SHP77 treated with DMSO at 0.1 percent for 48 hours (cell line): ENCODE results near the gene PFKM.
"Not testable (repeated sequence)": the region's sequence is repeated elsewhere in the genome, so short reads cannot be mapped to it uniquely, and the experiment has no call there.

ENCODE experiments used
- DNase-seq: peaks from one replicate; lab custom pipeline; 2025; lab: John Stamatoyannopoulos, UW

The PFKM gene

DNA sequence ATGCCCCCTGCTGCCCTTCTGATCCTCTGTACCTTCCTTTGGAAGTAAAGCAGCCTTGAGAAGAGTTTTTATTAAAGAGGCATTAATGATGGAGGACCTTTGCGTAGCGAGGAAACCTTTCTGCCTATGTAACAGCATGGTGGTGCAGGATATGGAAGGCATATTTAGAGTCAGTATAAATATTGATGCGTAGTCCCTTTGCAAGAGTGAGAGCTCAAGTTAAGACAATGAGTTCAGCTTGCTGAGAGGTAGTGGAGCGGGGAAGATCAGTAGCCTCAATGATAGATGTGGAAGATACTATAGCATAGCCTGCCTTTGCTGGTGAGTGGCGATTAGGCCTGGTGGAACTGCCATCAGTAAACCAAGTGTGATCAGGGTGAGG lies 7.9 kb upstream of the PFKM start:
- DNase-seq: not testable (repeated sequence)

DNA sequence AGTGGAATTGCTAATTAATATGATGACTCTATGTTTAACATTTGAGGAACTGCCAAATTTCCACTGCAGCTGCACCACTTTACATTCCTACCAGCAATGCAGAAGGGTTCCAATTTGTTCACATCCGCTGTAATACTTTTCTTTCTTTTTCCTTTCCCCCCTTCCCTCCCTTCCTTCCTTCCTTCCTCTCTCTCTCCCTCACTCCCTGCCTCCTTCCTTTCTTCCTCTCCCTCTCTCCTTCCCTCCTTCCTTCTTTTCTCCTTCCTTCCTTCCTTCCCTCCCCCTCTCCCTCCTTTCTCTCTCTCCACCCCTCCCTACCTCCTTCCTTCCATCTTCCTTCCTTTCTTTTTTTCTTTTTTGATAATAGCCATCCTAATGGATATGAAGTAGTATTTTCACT lies 3.2 kb upstream of the PFKM start:
- no peak for DNase-seq

DNA sequence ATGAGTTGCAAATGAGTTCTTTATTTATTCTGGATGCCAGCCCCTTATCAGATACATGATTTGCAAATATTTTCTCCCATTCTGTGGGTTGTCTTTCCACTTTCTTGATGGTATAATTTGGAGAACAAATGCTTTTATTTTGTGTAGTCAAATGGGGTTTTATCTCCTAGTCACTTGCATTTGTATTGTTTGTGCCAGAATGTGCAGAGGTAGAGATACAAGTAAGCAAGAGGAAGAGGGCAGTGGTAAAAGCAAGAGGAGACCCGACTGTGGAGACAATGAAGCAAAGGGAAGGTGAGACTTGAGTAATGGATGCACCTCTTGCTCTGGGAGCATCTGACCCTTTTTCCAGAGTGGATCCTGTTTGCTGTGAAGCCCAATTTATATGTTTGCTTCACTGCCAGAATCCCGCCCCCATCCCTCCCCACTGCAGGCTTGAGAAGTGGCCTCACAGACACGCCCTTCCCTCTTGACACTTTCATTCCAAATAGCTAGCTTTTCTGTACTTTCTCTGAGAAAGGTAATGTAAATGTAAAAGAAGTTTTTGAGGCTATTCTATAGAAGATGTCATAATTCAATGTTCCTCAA lies 786 bp upstream of the PFKM start:
- DNase-seq: peak; percentile 30

DNA sequence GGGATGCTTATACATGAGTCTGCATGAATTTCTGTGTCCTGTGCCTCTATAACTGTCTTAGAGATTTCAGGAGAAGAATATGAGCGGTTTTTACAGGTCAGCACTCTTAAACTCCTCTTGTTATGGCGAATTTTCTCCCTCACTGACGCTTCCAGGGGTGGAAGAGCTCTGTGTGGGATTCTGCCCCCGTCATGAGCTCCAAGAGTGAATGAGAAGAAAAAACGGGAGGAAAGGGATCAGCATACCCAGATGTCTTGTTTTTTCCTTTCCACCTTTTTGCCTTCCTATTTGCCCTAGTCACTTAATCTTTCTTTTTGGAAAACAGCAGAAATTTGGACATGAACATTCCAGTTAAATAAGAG lies 651 bp downstream of the PFKM start:
- no peak for DNase-seq

DNA sequence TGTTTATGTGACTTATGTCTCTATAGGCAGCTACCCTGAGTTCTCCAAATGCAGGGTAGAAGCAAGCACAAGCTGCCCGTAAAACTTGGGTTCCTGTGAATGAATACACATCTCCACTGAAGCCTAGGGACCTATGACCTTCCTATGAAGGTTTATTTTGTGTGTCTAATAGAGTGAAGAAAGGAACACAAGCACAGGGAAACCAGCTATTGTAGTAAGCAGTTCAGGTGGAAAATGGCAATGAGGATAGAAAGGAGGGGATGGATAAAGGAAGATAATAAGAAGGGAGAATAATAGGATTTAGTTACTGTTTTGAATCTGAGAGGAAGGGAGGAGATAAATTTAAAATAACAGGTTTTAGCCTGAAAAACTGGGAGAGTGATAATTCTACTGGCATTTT lies 2.4 kb downstream of the PFKM start:
- no peak for DNase-seq

DNA sequence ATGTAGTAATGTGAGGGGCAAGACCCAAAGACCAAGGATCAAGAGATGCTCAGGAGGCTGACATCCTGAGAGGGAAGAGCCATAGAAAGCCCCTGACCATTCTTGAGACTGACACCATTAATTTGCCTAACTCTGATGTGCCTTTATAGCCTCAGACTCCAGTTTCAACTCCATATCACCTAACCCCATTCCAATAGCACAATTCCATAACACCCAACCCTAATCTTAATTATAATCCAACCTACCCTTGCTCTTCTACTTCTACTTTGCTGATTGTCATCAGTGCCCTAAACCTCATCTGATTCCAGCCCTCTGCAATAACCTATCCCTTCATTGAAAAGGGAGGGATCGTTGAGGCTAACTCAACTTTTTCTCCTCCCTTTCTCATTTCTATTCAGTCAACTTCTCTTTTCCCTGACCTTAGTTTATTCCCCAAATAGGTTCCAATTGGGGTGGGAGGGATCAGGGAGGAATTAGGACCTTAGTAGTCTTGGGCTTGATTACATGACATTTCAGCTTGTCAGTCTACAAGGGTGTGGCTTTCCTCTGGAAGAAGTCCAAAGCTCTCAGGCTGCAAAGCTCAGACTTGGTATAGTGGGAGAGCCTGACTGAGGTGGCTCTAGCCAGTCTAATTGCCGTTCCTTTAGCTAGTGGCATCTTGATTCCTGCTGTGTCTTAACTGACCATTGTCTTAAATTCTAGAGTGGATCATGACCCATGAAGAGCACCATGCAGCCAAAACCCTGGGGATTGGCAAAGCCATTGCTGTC lies 3.1 kb downstream of the PFKM start:
- no peak for DNase-seq

DNA sequence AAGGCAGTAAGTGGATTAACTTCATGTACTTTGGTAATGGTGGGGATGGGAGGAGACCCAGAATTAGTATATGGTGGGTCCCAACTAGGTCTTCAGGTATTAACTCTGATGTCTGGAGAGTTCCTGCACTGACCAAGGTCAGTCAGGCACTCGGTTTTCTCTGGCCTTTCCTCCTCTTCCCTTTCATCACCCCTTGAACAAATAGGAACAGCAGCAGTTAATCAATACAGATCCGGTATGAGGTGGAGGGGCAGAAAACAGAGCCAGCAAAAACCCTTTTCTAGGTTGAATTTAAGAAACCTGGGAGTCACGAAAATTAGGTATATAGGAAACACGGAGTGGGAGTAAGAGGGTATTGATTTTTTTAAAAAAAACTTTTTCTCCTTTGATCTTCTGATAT lies 4.0 kb downstream of the PFKM start:
- no peak for DNase-seq

DNA sequence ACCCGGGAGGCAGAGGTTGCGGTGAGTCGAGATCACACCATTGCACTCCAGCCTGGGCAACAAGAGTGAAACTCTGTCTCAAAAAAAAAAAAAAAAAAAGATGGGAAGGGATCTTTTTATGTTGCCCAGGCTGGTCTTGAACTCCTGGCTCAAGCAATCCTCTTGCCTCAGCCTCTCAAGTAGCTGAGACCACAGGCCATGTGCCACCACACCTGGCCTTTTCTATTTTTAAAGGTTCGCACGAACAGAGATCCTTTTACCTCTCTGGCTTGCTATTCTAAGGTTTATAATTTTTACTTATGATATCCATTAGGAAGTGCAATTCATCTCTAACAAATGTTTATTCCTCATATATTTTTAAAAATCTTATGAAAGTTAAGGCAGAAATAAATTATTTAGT lies 6.4 kb downstream of the PFKM start:
- not testable (repeated sequence) for DNase-seq

DNA sequence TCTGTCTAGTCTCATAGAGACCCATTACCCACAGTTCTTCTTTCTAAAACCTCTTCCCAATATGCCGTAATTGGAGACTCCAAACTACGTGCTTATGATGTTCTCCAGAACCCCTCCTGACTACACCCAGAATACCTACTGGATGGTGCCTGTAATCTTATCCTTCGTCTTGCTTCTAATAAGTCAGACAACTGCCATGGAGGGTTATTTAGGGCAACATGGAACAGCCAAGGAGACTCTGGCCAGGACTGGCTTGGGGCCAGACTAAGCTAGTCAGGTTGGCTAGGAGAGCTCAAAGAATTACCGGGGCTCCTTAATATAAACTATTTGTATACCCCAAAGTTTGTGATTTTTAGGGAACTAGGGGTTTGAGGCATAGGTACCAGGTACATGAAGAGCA lies 6.8 kb downstream of the PFKM start:
- DNase-seq: no peak

DNA sequence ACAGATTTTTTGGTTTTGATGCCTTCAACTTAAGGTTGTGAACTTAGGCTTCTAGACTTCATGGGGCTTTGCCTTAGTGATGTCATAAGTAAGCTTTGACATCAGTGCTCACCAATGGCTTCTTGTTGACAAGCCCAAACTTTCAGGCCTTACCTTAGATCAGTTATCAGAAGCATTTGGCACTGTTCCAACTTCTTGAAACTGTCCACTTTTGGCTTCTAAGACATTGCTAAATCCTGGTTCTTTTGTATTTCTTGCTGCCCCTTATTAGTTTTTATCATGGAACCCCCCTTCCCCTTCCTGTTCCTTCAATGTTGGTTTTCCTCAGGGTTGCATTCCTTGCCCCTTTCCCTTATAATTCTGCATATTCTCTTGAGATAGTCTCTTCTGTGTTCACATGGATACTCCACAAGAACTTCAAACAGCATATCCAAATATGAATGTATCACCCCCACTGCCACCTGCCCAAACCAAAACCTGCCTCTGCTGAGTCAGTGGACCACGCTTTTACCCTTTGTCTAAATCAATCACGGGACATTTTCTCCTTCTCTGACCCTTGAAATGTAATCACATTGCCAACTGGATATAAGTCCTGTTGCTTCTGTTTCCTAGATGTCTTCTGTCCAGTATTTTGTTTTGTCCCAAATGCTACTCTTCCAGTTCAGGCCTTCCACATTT lies 7.9 kb downstream of the PFKM start:
- no peak for DNase-seq

DNA sequence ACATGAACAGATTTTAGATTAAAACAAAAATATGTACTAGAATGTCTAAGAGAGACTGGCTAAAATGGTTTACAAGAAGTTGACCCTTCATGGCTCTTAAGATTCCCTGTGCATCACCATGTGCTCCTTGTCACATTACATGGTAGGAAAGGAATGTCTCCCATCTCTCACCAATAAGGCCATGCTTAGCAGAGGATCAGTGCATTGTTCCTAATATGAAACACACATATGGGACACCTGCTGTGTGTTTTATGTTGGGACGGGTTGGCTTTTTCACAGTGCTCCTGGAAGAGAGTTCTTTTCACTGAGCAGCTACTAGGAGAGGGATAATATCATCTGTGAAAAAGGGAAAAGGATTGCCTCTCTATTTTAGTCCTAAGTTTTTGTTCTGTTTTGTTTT lies 9.6 kb downstream of the PFKM start:
- no peak for DNase-seq

DNA sequence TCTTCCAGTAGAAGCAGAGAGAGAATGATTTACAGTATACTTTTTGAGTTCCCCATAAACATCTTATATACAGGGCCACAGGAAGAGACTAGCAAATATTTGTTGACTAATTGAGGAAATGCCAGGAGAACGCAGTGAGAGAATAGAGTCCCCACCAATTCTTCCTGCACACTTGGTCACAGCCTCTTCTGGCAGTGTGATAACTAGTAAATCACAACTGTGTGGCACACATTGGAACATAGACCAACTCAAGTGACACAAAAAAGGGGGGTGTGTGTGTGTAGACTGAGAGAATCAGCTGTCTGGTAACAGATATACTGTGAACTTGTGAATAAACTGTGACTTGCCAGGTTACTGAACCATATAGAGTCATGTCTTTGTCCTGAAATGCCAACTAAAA lies 10.2 kb downstream of the PFKM start:
- DNase-seq: no peak

DNA sequence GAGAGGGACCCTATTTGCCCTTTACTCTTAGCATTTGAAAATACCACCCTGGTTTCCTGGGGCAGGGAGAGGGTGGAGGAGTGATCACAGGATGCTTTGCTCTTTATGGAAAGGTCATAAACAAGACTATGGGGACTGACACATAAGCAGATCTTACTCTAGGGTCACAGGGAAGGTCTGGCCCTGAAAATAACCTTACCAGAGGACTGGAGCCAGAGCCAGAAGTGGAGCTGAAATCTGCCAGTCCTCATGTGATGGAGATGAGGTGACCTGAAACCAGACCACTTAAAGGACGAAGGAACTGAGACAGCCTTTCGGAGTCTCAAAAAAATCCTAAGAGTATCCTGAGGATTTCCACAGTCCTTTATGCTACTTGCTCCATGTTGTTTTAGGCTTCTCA lies 12.4 kb downstream of the PFKM start:
- no peak for DNase-seq

DNA sequence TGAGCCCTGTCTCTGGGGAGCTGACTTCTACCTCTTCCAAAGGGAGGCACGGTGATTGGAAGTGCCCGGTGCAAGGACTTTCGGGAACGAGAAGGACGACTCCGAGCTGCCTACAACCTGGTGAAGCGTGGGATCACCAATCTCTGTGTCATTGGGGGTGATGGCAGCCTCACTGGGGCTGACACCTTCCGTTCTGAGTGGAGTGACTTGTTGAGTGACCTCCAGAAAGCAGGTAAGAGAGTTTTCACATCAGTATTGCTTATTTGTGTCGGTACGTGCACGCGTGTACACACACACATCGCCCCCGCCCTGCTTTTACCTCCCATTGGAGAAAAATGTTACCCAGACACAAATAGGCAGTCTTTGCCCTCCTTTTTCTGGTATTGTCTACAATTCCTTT lies 13.7 kb downstream of the PFKM start:
- no peak for DNase-seq

DNA sequence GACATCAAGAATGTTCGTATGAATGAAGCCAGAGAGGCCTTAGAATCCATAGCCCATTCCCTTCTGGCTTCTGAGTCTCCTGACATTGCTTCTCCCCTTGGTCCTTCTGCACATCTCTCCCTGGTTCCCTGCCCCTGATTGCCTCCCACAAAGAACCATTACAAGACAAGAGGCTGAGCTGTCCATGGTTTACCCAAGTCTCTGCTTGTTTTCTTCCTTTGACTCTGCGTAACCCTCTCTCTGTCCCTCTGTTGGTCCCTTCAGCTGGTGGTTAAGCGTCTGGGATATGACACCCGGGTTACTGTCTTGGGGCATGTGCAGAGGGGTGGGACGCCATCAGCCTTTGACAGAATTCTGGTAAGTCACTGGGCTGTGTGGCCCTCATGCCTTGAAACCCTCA lies 15.9 kb downstream of the PFKM start:
- DNase-seq: no peak

DNA sequence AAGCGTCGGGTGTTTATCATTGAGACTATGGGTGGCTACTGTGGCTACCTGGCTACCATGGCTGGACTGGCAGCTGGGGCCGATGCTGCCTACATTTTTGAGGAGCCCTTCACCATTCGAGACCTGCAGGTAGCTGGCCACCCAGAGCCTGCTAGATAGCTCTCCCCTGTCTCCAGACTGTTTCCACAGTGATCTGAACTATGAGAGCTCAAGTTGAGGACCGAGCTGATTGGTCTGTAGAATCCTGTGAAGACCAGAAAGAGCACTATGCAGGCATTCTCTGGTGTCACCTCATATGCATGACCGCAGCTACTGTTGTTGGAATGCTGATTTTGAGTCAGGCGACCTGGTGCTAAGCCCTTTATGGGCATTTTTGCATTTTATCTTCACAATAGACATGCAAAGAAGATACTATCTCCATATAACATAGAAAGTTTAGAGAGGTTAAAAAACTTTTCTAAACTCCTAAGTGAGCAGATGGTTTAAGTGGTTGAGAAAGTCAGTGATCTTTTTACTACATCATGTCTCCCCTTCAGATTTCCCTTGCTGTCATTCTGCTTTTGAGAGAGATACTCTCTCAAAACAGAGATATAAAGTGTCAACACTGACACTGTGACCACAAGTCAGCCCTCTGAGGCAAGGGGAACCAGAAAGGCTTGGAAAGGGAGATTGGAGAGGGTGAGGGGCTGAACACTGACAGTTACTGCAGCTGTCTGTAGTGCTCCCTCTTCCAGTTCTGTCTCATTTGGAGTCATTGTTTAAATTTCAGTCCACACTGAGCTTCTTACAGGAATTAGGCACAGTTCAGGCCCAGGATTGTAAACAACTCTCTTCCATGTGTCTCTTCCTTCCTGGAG lies 23.9 kb downstream of the PFKM start:
- no peak for DNase-seq

DNA sequence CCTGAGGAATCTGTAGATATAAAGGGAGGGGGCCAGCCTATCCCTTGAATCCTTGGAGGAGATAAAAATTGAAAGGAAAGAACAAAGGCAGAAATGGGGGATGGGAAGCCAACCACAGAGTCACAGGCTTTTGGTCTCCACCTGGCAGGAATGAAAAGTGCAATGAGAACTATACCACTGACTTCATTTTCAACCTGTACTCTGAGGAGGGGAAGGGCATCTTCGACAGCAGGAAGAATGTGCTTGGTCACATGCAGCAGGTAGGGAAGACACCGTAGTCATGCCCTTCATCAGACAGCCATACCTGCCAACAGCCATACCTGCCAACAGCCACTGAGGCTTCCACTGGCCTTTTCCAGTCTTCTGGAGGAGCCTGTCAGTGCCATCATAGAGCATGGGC lies 24.7 kb downstream of the PFKM start:
- no peak for DNase-seq

DNA sequence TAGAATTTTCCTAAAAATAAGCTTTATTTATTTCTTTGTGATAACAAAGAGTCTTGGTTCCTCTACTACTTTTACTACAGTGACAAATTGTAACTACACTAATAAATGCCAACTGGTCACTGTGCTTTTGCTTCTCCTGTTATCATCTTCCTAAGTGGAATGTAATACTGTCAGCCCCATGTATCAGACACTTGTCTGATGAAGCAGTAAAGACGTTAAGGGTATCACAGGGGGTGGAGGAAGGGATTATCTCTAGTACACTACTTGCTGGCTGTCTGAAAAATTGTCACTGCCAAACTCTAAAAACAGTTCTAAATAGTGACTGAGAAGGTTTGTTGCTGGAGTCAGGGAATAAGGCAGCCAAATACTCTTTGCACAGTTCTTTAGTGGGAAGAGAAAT lies 26.8 kb downstream of the PFKM start:
- DNase-seq: no peak

DNA sequence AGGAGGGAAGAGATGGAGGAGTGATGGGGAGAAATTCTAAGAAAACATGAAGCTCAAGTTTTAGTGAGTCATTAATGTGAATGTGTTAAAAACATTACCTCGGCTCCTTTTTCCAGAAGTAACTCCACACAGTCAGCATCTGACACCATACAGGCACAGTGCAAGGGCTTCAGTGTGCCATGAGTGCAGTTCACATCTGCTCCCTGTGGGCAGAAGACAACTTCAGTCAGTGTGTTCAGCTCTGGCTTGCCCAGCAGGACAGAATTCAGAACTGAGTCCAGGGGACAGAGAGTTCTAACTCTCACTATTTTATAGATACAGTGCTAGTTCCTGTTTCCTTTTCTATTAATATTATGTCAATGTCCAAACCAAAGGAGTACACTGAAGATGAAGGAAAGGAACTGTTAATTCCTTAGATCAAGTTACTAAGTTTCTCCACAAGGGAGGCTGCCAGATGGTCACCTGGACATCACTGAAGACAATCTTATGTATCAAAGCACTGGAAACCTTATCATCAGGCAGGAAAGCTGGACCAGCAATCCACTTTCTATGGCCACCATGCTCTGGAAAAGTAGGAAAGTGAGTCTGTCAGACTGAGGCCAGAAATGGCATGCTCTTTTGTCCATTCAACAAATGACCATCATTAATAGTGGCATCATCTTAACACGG lies 32.1 kb downstream of the PFKM start:
- DNase-seq: no peak

DNA sequence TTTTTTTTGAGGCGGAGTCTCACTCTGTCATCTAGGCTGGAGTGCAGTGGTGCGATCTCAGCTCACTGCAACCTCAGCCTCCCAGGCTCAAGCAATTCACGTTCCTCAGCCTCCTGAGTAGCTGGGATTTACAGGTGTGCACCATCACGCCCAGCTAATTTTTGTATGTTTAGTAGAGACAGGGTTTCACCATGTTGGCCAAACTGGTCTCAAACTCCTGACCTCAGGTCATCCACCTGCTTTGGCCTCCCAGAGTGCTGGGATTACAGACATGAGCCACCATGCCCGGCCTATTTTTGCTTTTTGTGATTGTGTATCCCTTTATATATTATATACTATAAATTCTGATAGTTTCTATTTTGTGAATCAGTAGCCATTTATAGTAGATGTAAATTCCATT lies 36.6 kb downstream of the PFKM start:
- not testable (repeated sequence) for DNase-seq

DNA sequence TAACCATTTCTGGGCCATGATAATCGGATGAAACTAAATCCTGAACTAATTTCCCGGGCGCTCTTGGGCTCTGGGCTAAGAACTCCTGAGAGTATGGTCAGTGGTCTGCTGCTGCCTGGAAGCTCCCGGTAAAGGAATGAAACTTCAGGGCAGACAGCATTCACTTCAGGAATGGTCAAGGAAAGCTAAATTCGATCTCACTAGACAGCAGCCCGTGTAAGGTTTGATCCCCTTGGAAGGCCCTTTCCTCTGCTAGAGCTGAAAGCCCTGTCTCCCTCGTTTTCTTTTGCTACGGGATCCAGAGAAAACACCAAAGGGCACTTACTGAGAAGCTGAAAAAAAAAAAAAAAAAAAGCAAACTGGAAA lies 37.5 kb downstream of the PFKM start:
- DNase-seq: no peak
